Cardiac fibroblast (primary cell): ENCODE data around the gene RCSD1.

ENCODE experiments used
- DNase-seq, 2 donors: peaks; one replicate each; pipeline versions ENCODE4 v3.0.0 to v3.0.0-alpha.2; 2010; ENCODE audit warnings: low read depth in 2 of 2
- H3K4me3 ChIP-seq, 2 donors: replicated peaks in 1 of 2; 1 replicate in 1 of 2; 2 replicates in 1 of 2; pipeline ENCODE4 v1.5.1; 2011; ENCODE audit warnings: low read depth in 2 of 2, low read length in 2 of 2, mild to moderate bottlenecking in 2 of 2, moderate library complexity in 1 of 2
- CTCF ChIP-seq: IDR thresholded peaks from one replicate; pipeline ENCODE4 v1.5.1; 2011; ENCODE audit warnings: low read depth, mild to moderate bottlenecking, low read length, inconsistent platforms

RCSD1 gene

DNA sequence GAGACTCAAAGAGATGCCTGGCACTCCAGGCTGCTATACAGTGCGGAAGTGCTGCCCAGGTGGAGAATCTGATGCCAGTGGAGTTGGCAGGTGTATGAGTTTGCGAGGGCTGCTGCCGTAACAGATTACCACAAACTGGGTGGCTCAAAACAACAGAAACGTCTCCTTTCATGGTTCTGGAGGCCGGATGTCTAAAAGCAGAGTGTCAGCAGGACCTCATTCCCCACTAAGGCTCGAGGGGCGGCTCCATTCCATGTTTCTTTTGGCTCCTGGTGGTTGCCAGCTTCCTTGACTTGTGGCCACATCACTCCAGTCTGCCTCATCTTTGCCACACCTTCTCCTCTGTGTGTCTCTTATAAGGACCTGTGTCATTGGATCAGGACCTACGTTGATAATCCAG lies 10.0 kb downstream of the RCSD1 start:
- no peak for TF ChIP-seq CTCF
- H3K4me3 ChIP-seq: no peak overlapping the region
- no peak for DNase-seq

DNA sequence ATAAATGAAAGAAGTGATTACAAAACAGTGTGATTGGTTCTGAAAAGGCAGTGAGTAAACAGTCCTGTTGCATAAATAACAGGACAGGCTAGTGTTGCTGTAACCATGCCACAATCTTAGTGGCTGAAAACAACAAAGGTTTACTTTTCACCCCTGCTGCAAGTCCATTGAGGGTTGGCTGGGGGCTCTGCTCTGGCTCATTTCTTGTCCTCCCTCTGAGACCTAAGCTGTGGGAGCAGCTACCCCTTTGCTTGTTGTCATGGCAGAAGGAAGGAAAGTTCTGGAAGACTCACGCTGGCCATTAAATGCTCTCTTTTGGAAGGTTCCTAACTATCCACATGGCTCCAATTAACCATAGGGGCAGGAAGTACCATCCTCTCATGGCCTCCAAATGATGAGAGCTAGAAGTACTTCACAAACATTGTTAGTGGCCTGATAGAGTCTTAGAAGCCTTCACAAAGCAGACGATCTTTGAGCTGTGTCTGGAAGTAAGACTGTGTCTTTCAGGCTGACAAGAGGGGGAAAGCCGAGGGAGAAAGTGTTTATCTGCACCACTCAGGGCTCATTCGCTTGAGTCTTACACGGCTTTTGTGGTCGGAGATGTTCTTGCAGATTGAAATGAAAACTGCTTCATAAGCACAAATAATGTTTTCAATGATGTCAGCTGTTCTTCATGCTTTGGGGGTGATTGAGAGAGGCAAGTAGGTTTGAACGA lies 11.9 kb downstream of the RCSD1 start:
- TF ChIP-seq CTCF: no peak
- no peak for DNase-seq

DNA sequence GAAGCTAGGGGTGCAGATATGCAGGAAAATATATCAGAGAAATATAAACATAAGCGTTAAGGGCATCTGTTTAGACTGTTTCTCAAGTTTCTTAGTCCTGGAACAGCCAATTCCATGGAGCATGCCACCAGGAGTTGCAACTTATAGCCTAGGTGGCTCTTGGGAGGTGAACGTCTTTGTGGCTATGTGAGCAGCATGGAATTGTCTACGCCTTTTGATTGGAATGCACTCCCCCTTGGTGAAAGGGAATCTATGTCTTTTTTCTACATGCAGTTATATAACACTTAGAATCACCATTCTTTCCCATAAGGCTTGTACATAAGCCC lies 12.4 kb downstream of the RCSD1 start:
- DNase-seq: no peak
- H3K4me3 ChIP-seq: no peak overlapping the region
- TF ChIP-seq CTCF: no peak

More for the DNA sequence above, 11.9 kb downstream of the RCSD1 start:
- H3K4me3 ChIP-seq: no peak overlapping the region

GRCh38 chr1:167643441-167643840 lies 13.4 kb downstream of the RCSD1 start:
- no peak for DNase-seq
- H3K4me3 ChIP-seq: no peak overlapping the region
- TF ChIP-seq CTCF: no peak

DNA sequence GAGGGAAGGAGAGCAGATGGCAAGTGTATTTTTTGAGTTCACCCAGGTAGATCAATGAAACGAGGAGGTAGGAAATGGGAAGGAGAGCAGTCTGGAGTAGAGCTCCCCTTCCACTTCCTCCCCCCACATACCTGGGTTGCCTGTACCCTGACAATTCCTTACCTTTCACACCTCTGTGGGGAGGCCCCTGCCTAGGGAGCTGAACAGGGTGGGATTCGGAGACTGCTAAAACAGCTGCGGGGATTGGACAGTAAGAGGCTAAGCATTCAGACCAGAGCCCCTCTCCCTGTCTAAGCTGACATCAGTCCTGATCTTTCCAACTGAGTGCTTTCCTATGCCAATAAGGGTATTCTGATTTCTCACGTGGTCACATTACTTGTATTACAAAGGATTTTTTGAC lies 14.5 kb downstream of the RCSD1 start:
- no peak for DNase-seq
- no peak overlapping the region for H3K4me3 ChIP-seq
- TF ChIP-seq CTCF: no peak

- H3K4me3 ChIP-seq: no peak overlapping the region
- TF ChIP-seq CTCF: no peak
- DNase-seq: no peak
Measured at GRCh38 chr1:167645140-167645541, 15.1 kb downstream of the RCSD1 start.
